Duodenal mucosa (tissue), 2 donors: ENCODE data around the gene OPRM1.

ENCODE experiments used
- H3K27ac ChIP-seq: one replicate; pipeline ENCODE4 v1.7.0; 2013; ENCODE audit warnings: low read depth, low read length
- H3K27me3 ChIP-seq, 2 donors: one replicate each; pipeline ENCODE4 v1.7.0; 2013; ENCODE audit warnings: low read length in 2 of 2, control low read depth in 1 of 2; ENCODE audit not compliant: insufficient read depth in 2 of 2, control insufficient read depth in 1 of 2
- H3K36me3 ChIP-seq, 2 donors: one replicate each; pipeline ENCODE4 v1.7.0; 2013; ENCODE audit warnings: low read length in 2 of 2, control low read depth in 1 of 2; ENCODE audit not compliant: insufficient read depth in 2 of 2, control insufficient read depth in 1 of 2
- H3K4me1 ChIP-seq, 2 donors: one replicate each; pipeline ENCODE4 v1.7.0; 2013; ENCODE audit warnings: low read length in 2 of 2, control low read depth in 1 of 2; ENCODE audit not compliant: insufficient read depth in 2 of 2, control insufficient read depth in 1 of 2
- H3K4me3 ChIP-seq, 2 donors: one replicate each; pipeline ENCODE4 v1.7.0; 2013; ENCODE audit warnings: low read length in 2 of 2, low read depth in 1 of 2
- H3K9ac ChIP-seq, 2 donors: one replicate each; pipeline ENCODE4 v1.7.0; 2013; ENCODE audit warnings: low read length in 2 of 2, low read depth in 1 of 2
- H3K9me3 ChIP-seq, 2 donors: one replicate each; pipeline ENCODE4 v1.7.0; 2013; ENCODE audit warnings: low read length in 2 of 2, control low read depth in 1 of 2; ENCODE audit not compliant: control insufficient read depth in 1 of 2

Gene OPRM1

DNA sequence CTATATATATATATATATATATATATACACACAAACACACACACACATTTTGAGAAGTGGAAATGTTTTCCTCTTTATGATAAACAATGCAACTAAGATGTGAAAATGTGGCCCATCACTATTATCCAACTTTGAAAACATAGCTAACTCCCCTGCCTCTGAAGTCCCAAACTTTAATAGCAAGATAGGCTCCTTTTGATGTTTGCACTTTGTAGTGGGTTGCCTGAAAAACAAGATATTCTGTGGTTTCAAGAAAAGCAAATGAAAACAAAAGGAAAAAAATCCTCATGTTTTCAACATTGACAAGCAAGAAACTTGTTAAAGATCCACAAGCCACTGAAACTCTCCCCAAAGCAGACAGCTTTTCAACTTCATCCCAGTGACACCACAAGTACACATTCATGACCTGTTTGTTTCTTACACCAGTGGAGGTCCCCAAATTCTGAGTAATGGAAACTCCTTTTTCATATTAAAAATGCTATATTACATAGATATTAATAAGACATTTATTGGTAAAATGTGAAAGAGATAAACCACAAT, 227.6 kb downstream of the OPRM1 start:
- Histone ChIP-seq H3K27me3 (no peaks in the 10 kb centered on the region), H3K9me3 (no peaks in the 10 kb centered on the region), H3K27ac (no peak overlapping the region), H3K9ac (no peak overlapping the region), H3K4me3 (no peak overlapping the region), H3K4me1 (no peaks in the 10 kb centered on the region), H3K36me3 (no peaks in the 10 kb centered on the region)

DNA sequence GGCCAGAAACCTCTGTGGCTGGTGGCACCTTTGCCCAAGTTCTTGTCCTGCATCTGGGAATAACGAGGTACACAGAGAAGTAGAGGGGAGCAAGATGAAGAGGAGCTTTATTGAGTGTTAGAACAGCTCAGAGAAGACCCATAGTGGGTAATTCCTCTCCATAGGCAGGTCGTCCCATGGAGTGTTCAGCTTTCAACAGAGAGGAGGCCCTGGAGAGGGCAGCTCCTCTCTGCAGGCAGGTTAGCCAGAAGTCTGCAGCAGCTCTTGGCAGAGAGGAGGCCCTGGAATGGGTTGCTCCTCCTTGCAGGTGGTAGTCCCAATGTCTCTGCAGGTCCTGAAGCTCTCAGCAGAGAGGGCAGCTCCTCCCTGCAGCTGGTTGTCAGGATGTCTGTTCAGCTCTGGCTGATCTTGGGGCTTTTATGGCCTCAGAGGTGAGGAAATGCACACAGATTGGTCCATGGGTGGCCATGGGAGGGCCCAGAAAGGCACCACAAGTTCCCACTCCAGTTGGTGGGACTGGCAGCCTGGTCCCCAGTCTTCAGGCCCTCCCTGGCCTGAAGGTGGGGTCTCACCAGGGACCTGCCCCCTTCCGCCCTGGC, 228.6 kb downstream of the OPRM1 start:
- Histone ChIP-seq H3K4me1 (no peaks in the 10 kb centered on the region), H3K36me3 (no peaks in the 10 kb centered on the region), H3K27ac (no peak overlapping the region), H3K27me3 (no peaks in the 10 kb centered on the region), H3K4me3 (no peak overlapping the region), H3K9ac (no peak overlapping the region), H3K9me3 (no peaks in the 10 kb centered on the region)

DNA sequence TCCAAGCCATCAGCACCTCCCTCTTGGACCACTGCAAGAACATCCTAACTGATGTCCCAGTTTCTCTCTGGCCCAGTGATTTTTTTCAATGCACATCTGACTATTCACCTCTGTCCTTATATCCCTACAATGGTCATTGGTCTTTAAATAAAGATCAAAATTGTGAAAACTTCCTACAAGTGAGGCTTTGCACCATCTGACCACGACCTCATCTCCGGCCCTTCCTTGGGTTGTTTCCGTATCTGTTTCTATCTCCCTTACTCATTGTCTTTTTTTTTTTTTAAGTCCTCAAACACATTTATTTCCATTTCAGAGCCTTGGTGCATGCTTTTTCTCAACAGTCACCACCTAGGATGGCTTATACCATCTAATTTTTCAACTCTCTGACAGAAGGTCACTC, 229.4 kb downstream of the OPRM1 start:
- Histone ChIP-seq H3K4me3 (no peak overlapping the region), H3K27me3 (no peaks in the 10 kb centered on the region), H3K9ac (no peak overlapping the region), H3K9me3 (no peaks in the 10 kb centered on the region), H3K36me3 (no peaks in the 10 kb centered on the region), H3K27ac (no peak overlapping the region), H3K4me1 (no peaks in the 10 kb centered on the region)

DNA sequence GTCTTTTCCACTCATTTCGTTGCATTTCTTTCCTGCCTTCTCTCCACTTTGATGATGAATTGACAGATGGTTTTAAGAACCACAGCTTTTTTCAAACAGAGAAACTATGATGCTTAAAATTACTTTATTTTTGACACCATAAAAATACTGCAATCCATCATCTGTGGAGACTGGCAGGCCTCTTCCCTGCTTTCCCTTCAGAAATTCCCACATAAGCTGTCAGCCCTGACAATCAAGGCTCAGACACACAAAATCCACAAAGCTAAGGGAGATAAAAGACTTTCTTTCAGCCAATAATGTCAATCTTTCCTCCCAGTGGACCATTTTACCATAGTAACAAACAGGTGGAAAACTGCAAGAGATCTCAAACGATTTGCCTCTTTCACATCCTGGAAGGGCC, 235.1 kb downstream of the OPRM1 start:
- H3K9ac ChIP-seq: no peak overlapping the region
- H3K36me3 ChIP-seq: no peaks in the 10 kb centered on the region
- H3K27me3 ChIP-seq: no peaks in the 10 kb centered on the region
- H3K4me1 ChIP-seq: peaks cover 0 to 4% of the 10 kb centered on the region in 2 donors
- H3K27ac ChIP-seq: no peak overlapping the region
- H3K9me3 ChIP-seq: no peaks in the 10 kb centered on the region
- H3K4me3 ChIP-seq: no peak overlapping the region

DNA sequence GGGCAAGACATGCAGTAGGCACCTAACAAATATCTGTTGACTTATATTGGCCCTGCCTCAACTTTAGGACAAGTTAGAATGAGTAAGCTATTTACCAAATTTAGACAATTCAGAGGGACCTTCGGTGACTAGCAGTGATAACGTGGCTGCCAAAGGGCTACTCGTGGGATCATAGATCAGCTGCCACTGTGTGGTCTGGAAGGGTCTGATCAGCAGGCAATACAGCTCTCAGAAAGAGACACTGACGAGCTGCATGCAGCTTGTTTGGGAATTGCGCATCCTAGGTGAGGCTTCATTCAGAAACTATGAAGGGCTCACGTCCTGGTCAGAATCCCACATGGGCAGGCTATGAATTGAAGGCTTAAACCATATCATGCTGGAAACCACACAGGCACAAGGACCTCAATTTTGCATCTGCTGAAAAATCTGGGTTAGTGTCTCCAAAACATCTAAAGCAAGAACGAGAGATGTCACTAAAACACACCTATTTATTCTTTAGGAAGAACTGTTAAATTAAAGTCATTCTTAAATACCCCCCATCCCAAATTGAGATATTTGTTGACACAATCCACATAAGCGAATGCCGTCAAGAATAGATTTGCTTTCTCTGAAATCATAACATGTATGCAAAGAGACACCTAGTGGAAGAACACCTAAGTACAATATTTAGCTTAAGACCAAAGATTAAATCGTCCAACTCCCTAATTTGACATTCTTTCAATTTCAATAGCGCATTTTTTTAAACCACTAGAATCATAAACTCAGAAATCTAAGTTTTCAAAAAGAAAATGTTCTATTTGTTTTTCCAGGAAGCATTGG, 238.0 kb downstream of the OPRM1 start:
- Histone ChIP-seq H3K9ac (no peak overlapping the region), H3K27me3 (no peaks in the 10 kb centered on the region), H3K9me3 (no peaks in the 10 kb centered on the region), H3K27ac (no peak overlapping the region), H3K4me3 (no peak overlapping the region), H3K36me3 (no peaks in the 10 kb centered on the region), H3K4me1 (peaks cover 0 to 4% of the 10 kb centered on the region in 2 donors)

DNA sequence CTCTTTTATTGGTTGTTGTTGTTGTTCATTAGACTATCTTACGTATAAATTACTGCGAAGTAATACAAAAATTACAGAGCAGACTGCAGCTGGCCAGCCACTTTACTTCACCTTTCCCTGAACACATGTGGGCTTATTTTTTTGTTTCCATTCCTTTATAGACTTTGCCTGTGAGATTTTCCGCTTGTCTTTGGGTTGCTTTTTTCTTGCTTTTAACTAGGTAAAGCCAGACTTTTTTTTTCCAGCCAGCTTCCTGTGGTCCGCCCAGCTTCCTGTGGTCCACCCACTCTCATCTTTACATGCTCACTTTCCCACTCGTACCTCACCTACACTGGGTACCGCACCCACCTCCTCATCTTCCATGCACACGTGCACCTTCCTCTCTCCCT, 238.6 kb downstream of the OPRM1 start:
- Histone ChIP-seq H3K4me3 (no peak overlapping the region), H3K9ac (no peak overlapping the region), H3K4me1 (peaks cover 0 to 4% of the 10 kb centered on the region in 2 donors), H3K9me3 (no peaks in the 10 kb centered on the region), H3K36me3 (no peaks in the 10 kb centered on the region), H3K27me3 (no peaks in the 10 kb centered on the region), H3K27ac (no peak overlapping the region)

DNA sequence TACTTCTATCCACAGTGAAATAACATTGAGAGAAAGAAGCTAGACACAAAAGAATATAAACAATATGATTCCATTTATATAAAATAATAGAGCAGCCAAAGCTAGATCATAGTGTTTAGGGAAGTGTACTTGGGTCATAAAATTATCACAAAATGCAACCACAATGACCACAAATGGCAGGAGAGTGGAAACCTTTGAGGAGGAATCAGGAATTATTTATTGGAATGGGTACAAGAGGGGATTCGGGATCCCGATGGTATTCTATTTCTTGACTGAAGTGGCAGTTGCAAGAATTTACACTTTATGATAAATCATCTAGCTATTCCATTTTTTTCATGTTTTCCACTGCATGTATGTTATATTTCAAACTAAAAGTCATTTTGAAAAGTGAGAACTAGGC, 241.5 kb downstream of the OPRM1 start:
- H3K4me1 ChIP-seq: peaks cover 0 to 4% of the 10 kb centered on the region in 2 donors
- H3K36me3 ChIP-seq: no peaks in the 10 kb centered on the region
- no peaks in the 10 kb centered on the region for H3K9me3 ChIP-seq
- no peak overlapping the region for H3K9ac ChIP-seq
- no peak overlapping the region for H3K4me3 ChIP-seq
- H3K27me3 ChIP-seq: no peaks in the 10 kb centered on the region
- H3K27ac ChIP-seq: no peak overlapping the region

DNA sequence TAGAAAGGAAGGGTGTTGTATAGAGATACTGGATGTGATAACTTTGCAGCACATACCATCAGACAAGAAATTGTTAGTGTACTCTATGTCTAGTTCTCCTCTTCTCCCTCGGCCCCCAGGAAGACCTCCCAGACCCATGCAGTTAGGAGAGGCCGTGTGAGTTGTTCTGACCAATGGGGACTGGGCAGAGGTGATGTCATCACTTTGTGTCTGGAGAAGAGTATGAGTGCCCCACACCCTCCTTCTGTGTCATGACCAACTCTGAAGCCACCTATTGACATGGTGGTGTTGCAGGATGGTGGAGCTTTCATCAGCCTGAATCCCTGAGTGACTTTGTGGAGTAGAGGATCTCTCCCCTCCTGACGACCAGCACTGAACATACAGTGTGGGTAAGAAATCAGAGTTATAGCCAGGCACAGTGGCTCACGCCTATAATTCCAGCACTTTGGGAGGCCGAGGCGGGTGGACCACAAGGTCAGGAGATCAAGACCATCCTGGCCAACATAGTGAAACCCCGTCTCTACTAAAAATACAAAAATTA, 245.3 kb downstream of the OPRM1 start:
- H3K9me3 ChIP-seq: no peaks in the 10 kb centered on the region
- H3K27ac ChIP-seq: no peak overlapping the region
- no peaks in the 10 kb centered on the region for H3K36me3 ChIP-seq
- no peak overlapping the region for H3K9ac ChIP-seq
- no peak overlapping the region for H3K4me3 ChIP-seq
- no peaks in the 10 kb centered on the region for H3K27me3 ChIP-seq
- H3K4me1 ChIP-seq: no peaks in the 10 kb centered on the region

DNA sequence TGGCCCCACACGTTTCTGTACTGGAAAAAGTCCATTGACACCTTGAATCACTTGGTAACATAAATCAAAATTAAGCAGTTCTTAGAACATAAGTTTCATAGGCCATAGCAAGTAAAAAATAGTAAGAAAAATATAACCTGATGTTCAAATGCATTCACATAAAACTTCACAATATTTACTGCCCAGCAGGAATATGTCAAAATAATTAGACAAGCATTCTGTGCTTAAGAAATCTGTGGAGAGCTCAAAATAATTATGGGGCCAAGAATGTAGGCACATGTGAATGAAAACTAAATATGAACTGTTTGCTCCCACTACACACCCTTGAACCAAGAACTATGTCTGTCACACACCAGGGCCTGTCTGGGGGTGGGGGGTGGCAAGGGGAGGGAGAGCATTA, 246.8 kb downstream of the OPRM1 start:
- Histone ChIP-seq H3K27me3 (no peaks in the 10 kb centered on the region), H3K9ac (no peak overlapping the region), H3K4me1 (no peaks in the 10 kb centered on the region), H3K9me3 (no peaks in the 10 kb centered on the region), H3K36me3 (no peaks in the 10 kb centered on the region), H3K27ac (no peak overlapping the region), H3K4me3 (no peak overlapping the region)

DNA sequence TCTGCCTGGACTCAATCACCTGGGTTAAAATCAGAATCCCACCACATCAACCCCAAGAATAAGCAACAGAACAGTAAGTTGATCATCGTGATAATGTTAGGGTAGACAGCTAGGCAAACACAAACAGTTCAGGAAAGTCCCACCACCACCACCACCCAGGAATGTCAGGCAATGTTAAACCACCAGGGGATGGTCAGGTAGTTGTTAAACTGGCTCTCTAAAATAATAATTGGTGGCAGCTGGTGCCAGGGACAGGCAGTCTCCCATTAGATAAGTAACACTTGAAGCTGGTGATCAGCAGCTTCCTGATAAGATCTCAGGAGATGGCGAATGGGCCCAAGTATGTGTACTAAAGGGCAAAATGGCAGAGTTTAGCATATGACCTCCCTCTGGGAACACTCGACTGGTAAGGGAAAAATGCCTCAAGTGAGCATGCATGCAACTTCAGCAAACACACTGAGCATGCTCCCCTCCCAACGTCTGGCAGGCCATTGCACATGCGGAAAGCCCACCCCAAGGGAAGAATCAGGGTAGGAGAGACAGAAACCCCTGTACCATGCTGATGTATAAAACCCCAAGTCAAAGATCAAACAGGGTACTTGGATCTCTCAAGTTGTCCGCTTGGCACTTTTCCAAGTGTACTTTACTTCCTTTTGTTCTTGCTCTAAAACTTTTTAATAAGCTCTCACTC, 250.9 kb downstream of the OPRM1 start:
- Histone ChIP-seq H3K27ac (no peak overlapping the region), H3K36me3 (no peaks in the 10 kb centered on the region), H3K4me3 (no peak overlapping the region), H3K27me3 (no peaks in the 10 kb centered on the region), H3K9me3 (no peaks in the 10 kb centered on the region), H3K4me1 (no peaks in the 10 kb centered on the region), H3K9ac (no peak overlapping the region)
